DMS153 (cell line): ENCODE results near the gene VAV3.
"Not testable (repeated sequence)": the region's sequence is repeated elsewhere in the genome, so short reads cannot be mapped to it uniquely, and the experiment has no call there.

Experiments used
- DNase-seq: peaks from one replicate; lab custom pipeline; 2025; lab: John Stamatoyannopoulos, UW

Gene VAV3, protein sequence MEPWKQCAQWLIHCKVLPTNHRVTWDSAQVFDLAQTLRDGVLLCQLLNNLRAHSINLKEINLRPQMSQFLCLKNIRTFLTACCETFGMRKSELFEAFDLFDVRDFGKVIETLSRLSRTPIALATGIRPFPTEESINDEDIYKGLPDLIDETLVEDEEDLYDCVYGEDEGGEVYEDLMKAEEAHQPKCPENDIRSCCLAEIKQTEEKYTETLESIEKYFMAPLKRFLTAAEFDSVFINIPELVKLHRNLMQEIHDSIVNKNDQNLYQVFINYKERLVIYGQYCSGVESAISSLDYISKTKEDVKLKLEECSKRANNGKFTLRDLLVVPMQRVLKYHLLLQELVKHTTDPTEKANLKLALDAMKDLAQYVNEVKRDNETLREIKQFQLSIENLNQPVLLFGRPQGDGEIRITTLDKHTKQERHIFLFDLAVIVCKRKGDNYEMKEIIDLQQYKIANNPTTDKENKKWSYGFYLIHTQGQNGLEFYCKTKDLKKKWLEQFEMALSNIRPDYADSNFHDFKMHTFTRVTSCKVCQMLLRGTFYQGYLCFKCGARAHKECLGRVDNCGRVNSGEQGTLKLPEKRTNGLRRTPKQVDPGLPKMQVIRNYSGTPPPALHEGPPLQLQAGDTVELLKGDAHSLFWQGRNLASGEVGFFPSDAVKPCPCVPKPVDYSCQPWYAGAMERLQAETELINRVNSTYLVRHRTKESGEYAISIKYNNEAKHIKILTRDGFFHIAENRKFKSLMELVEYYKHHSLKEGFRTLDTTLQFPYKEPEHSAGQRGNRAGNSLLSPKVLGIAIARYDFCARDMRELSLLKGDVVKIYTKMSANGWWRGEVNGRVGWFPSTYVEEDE

GRCh38 chr1:107965110-107965991 is at the start of gene VAV3:
Gene VAV3, minus strand, starts transcription at chr1:107965180. Its CDS starts 311 bp downstream, at chr1:107964869.
- DNase-seq: peak; percentile 36

GRCh38 chr1:108012553-108012952 is 47.6 kb upstream of the VAV3 start:
- no peak for DNase-seq

DNA sequence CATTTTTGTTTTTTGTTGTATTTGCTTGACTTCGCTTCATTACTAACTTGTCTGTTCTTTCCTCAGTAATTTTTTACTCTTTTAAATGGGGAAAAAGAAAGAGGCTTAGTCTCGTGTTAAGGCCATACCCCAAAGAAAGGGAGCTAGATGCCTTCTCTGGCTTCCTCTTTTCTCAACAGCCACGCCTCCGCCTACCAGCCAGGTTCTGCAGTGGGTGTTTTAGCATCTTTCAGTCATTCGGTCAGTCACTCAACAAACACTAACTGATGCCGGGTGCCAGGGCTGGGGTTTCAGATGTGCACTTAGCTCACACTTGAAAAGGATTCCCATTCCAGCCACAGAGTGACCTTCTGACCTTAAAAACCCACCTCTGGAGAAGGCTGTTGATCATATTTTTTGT is 46.3 kb upstream of the VAV3 start:
- DNase-seq: no peak

DNA sequence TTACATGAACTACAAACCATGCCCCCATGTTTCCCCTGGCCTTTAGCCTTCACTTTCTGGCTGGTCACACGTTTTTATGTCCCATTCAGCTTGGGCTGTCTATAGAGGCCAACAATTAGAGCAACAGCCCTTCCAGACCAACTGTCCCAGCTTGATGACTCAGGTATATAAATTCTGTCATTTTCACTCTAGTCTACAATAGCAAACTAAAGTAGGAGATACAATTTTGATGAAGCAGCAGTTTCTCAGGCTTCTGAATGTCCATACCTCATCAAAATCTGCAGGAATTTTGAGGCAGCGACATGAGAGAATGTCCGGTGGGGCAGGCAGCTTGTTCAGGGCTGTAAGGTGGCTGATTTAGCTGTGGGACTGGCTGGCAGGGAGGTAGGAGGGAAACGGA is 45.6 kb upstream of the VAV3 start:
- DNase-seq: no peak

DNA sequence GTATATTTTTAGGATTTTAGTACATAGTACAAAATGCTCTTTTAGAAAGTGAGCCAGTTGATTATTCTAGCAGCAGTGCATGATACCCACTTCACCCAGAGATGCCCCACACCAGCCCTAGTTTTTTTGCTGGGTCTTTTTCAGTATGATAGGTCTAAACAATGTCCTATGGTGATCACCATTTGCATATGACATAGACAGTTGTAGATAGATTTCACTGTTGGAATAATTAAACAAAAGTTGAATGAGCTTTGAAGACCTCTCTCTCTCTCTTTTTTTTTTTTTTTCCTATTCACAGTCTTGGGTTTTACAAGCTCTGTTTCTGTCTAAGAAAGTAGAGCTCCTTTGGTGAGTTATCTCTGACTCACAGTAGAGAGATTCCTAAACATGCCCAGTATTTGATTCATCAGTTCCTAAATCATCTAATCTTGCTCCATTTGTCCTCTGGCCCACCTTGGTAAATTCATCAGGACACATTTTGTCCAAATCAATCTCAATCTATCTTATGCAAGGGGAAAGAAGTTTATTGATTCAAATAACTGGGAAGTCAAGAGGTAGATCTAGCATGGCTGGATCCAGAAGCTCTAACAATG is 44.7 kb upstream of the VAV3 start:
- DNase-seq: no peak

GRCh38 chr1:108007531-108007930 is 42.6 kb upstream of the VAV3 start:
- DNase-seq: no peak

DNA sequence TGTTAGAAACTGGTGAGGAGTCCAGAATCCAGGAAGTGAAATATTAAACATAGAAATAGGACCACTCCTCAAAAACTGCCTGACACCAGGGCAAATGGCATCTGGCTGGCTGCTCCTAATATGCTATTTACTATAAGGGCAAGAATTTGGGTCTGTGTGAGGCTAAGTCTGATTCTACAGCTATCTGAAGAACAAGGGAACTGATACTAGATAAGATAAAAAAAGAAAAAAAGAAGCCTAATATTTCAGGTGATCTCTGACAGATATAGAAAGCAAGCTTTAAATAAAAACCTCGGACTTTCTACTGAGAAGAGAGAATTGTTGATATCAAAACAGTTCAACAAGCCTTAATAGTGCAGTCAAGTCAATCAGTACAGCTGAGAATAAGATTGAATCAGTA is 42.1 kb upstream of the VAV3 start:
- no peak for DNase-seq

- DNase-seq: not testable (repeated sequence)
These were observed 39.9 kb upstream of the VAV3 start for GRCh38 chr1:108004919-108005318.

DNA sequence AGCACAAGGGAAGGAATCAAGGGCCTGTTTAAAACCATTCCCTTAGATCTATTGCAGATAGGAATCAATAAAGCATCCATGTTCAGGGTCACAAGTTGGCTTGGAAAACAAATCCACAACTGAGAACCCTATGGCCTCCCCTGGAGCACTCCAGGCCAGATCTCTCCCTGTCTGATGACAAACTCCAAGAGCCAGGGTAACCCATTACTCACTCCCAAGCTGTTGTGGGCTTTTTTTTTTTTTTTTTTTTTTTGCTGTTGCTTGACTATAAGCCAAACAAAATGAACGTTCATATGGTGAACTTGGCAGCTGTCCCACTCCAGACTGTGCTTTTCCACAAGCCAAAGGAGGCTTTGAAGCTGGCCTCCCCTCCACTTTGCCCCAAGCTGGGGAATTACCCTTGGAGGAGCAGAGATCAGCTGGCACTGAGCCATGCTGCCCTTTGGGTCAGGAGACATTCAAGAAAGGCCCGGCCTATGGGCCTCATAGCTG is 35.7 kb upstream of the VAV3 start:
- DNase-seq: peak; percentile 39

DNA sequence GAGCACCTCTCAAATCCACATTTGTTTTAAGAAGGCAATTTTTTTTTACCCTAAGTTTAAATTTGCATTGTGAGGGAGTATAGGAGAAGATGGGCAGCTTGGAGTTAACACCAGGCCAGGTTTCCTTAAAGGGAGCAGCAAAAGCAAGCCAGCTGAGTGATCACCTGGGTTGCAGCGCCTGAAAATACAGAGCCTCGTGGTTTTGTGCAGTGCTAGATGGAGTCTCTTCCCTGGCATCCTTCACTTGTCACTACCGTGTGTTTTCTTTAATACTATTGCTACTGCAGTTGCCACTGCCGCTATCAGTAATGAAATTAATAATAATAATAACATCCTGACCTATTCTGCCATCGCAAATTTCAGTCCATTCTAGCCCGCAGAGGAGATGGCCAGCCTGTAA is 35.2 kb upstream of the VAV3 start:
- DNase-seq: no peak

DNA sequence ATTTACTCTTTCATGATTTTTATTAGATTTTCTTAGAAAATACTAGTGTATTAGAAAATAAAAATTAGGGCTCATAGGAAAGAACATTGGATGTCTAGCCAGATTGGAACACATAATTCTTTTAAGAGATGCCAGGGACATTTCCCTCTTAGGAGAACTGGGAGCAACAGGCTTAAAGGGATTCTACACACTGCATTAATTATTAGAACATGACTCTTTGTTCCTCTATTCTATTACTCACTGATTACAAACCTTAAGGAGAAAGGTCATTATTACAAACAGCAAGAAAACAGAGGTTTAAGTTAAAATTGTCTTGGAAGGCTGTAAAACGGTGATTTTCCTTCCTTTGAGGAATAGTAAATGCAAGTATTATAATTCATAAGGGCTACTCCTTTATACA is 32.9 kb upstream of the VAV3 start:
- no peak for DNase-seq

- no peak for DNase-seq
These were observed 28.9 kb upstream of the VAV3 start for GRCh38 chr1:107993920-107994319.

GRCh38 chr1:107992347-107992746 is 27.4 kb upstream of the VAV3 start:
- DNase-seq: no peak

- DNase-seq: no peak
These were observed 26.5 kb upstream of the VAV3 start for GRCh38 chr1:107991371-107992066.

DNA sequence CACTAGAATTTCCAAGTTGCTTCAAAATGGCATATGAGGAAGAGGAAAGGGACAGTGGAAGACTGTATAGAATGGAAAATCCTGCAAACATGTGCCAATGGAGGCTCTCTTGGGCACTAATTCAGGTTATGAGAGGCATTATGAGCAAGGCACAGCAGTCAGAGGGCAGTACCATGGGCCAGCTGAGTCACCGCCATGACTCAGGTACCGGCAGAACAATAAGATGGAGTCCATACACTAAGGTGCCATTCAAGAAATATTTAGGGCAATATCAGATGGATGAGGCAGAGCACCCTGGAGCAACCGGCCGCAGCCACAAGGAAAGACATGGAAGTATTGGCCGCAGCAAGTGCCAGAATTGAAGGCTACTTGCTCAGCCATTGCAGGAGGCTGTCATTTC is 25.6 kb upstream of the VAV3 start:
- no peak for DNase-seq

- DNase-seq: no peak
These were observed 16.3 kb upstream of the VAV3 start for GRCh38 chr1:107981277-107981676.

GRCh38 chr1:107979926-107980325 is 14.9 kb upstream of the VAV3 start:
- DNase-seq: no peak

- no peak for DNase-seq
These were observed 14.1 kb upstream of the VAV3 start for GRCh38 chr1:107979088-107979487.

GRCh38 chr1:107976836-107977235 is 11.9 kb upstream of the VAV3 start:
- no peak for DNase-seq

DNA sequence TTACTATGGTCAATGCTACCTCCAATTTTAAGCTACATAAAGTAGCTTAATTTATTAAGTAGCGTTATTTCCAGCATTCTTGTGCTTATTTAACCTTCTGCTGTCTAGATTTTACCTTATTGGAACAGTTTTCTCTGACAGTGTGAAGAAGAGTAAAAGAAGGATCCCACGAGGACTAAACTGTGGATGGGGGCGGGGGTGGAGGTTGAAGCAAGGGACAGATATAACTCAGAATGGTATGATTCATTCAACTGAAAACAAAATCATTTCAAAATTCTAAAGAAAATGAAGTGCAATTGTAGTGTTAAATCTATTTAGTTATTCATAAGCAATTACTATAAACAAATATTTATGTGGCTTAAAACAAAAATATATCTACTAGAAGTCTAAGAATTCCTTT is 11.5 kb upstream of the VAV3 start:
- DNase-seq: no peak

DNA sequence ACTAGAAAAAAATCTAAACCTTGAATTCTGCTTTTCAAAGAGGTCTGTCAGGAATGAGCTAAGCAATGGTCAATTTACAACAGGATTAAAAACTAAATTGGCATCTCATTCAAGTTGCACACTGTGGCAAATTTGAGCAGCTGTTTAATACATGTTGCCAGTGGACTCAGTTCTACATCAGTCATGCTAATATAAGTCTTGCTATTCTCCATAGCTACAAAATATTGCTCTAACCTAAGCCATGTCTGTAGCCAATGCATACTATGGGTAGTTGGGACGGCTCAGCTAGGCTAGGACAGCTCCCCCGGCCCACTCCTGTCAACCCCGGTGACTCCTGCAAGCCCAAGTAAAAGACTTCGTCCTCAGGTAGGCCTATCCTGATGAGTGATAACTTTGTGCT is 10.9 kb upstream of the VAV3 start:
- no peak for DNase-seq
